Retinal pigment epithelial cell (primary cell): ENCODE measurements around the gene RPS6KC1.
"Not testable (repeated sequence)": the region's sequence is repeated elsewhere in the genome, so short reads cannot be mapped to it uniquely, and the experiment has no call there.

Experiments
- DNase-seq: peaks from one replicate; pipeline ENCODE4 v3.0.0-alpha.2; 2010; ENCODE audit warnings: low read depth
- H3K4me3 ChIP-seq: 2 replicates; pipeline ENCODE4 v1.5.1; 2011; ENCODE audit warnings: mild to moderate bottlenecking, low read length, control low read depth, moderate library complexity
- TF ChIP-seq, protein P1 (sequence below): conservative IDR thresholded peaks from 2 replicates; pipeline ENCODE4 v1.5.1; 2011; ENCODE audit warnings: low read depth, low read length, control low read depth, inconsistent platforms

Gene RPS6KC1

GRCh38 chr1:213017447-213018273 lies 33.4 kb upstream of the RPS6KC1 start:
- no peak for DNase-seq
- TF ChIP-seq, protein P1, sequence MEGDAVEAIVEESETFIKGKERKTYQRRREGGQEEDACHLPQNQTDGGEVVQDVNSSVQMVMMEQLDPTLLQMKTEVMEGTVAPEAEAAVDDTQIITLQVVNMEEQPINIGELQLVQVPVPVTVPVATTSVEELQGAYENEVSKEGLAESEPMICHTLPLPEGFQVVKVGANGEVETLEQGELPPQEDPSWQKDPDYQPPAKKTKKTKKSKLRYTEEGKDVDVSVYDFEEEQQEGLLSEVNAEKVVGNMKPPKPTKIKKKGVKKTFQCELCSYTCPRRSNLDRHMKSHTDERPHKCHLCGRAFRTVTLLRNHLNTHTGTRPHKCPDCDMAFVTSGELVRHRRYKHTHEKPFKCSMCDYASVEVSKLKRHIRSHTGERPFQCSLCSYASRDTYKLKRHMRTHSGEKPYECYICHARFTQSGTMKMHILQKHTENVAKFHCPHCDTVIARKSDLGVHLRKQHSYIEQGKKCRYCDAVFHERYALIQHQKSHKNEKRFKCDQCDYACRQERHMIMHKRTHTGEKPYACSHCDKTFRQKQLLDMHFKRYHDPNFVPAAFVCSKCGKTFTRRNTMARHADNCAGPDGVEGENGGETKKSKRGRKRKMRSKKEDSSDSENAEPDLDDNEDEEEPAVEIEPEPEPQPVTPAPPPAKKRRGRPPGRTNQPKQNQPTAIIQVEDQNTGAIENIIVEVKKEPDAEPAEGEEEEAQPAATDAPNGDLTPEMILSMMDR: no peak
- no peak overlapping the region for H3K4me3 ChIP-seq

DNA sequence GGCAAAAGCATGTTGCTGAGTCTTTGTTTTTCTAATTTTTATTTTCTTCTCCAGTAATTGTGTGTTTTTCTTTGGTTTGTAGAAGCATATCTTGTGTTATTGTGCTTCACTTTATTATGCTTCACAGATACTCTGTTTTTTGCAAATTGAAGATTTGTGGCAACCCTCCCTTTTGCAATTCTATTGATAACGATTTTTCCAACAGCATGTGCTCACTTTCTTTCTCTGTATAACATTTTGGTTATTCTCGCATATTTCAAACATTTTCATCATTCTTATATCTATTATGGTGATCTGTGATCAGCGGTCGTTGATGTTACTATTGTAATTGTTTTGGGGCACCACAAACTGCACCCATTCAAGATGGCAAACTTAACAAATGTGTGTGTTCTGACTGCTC lies 31.6 kb upstream of the RPS6KC1 start:
- TF ChIP-seq, protein P1: no peak
- no peak overlapping the region for H3K4me3 ChIP-seq
- DNase-seq: no peak

DNA sequence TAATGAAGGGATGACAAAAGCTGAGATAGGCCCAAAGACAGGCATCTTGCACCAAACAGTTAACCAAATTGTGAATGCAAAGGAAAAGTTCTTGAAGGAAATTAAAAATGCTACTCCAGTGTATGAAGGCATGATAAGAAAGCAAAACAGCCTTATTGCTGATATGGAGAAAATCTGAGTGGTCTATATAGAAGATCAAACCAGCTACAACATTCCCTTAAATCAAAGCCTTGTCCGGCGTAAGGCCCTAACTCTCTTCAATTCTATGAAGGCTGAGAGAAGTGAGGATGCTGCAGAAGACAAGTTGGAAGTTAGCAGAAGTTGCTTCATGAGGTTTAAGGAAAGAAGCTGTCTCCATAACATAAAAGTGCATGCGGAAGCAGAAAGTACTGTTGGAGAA lies 31.0 kb upstream of the RPS6KC1 start:
- TF ChIP-seq, protein P1: no peak
- DNase-seq: no peak
- no peak overlapping the region for H3K4me3 ChIP-seq

- DNase-seq, H3K4me3 ChIP-seq: not testable (repeated sequence)
Observed at GRCh38 chr1:213027024-213027423, 24.0 kb upstream of the RPS6KC1 start.

GRCh38 chr1:213032651-213033050 lies 18.4 kb upstream of the RPS6KC1 start:
- TF ChIP-seq, protein P1: no peak
- DNase-seq: no peak
- H3K4me3 ChIP-seq: no peak overlapping the region

- H3K4me3 ChIP-seq: no peak overlapping the region
- TF ChIP-seq, protein P1: no peak
- no peak for DNase-seq
Observed at GRCh38 chr1:213034713-213035112, 16.3 kb upstream of the RPS6KC1 start.

DNA sequence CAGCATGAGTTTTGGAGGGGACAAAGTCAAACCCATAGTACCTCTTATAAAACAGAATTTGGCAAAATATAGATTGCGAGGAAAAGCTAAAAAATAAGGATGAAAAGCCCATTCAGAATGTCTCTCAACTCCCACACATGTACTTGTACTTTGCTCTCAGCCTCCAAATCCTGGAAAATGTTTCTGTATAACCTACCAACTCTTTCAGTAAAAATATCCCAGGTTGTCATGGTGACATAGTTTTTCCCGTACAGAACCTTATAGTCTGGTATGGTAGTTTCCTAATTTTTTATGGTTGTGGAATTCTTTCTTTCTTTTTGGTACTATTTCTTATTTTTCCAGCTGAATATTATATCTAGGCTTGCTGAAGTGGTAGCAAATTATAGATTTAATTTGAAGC lies 15.5 kb upstream of the RPS6KC1 start:
- no peak overlapping the region for H3K4me3 ChIP-seq
- no peak for DNase-seq
- TF ChIP-seq, protein P1: no peak

GRCh38 chr1:213041443-213041842 lies 9.6 kb upstream of the RPS6KC1 start:
- TF ChIP-seq, protein P1: no peak
- peak; percentile 11 for DNase-seq
- no peak overlapping the region for H3K4me3 ChIP-seq

DNA sequence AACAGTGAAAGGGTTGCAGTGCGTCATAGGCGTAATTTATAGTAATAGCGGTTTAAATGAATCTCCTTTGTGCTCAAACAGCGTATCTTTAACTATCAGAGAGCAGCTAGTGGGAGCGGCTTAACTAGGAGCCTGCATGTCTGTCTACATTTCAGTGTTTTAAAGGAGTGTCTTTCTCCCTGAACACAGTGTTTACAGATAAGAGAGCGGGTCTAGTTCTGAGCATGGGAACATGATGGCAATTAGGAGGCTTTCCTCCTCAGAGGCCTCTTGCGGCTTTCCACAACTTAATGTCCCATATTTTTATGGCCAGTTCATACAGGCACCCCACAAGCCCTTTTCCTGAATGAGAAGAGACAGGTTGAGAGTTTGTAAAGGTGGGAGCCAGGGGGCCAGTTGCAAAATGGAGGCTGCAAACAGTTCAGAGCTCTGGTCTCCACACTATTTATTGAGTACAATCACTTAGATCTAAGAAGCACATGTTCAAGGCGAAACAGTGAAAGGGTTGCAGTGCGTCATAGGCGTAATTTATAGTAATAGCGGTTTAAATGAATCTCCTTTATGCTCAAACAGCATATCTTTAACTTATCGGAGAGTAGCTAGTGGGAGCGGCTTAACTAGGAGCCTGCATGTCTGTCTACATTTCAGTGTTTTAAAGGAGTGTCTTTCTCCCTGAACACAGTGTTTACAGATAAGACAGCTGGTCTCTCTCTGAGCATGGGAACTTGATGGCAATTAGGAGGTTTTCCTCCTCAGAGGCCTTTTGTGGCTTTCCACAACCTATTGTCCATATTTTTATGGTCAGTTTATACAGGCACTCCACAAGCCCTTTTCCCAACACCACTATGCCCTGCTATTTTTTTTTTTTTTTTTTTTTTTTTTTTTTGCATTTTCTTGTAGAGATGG lies 5.5 kb upstream of the RPS6KC1 start:
- not testable (repeated sequence) for DNase-seq, H3K4me3 ChIP-seq
